Mucosa of gallbladder (tissue), 1 donor: ENCODE data around the gene CEMP1. TPM values are rescaled to one million over a fixed set of nuclear protein-coding genes. Genes with fewer than 3 reads are reported as not detected.

Experiments
- DNase-seq: peaks from one replicate; pipeline ENCODE4 v3.0.0-alpha.2; 2020; ENCODE audit warnings: low spot score
- total RNA-seq: library from RNA; stranded (reverse); gene quantifications from one replicate; pipeline ENCODE4 v1.2.1, GENCODE V29; 2021
- donor health status: DM: no; HTN: no; CAD: no.

The CEMP1 gene
- total RNA-seq, 1 donor from 2014 or later = 1.8 TPM

GRCh38 chr16:2519711-2520080, 11.5 kb downstream of the CEMP1 start:
- DNase-seq = no peak

- no peak for DNase-seq
Observed at GRCh38 chr16:2518823-2519710, 12.1 kb downstream of the CEMP1 start.

- DNase-seq = no peak
Observed at GRCh38 chr16:2517954-2518605, 13.1 kb downstream of the CEMP1 start.

- no peak for DNase-seq
Observed at GRCh38 chr16:2516391-2517240, 14.6 kb downstream of the CEMP1 start.

GRCh38 chr16:2515180-2515851, 15.9 kb downstream of the CEMP1 start:
- no peak for DNase-seq

GRCh38 chr16:2514333-2515179, 16.7 kb downstream of the CEMP1 start:
- no peak for DNase-seq

- DNase-seq = peak; percentile 94
Observed at GRCh38 chr16:2513405-2514332, 17.5 kb downstream of the CEMP1 start, which contains the start of gene ATP6V0C. ATP6V0C (plus strand) TSS chr16:2513952; CDS start chr16:2514104, 152 bp downstream.

- DNase-seq = no peak
Observed at GRCh38 chr16:2512735-2513404, 18.3 kb downstream of the CEMP1 start.

GRCh38 chr16:2511996-2512734, 19.0 kb downstream of the CEMP1 start:
- DNase-seq = no peak

- no peak for DNase-seq
Observed at GRCh38 chr16:2511128-2511800, 19.9 kb downstream of the CEMP1 start.

GRCh38 chr16:2508722-2509400, 22.3 kb downstream of the CEMP1 start:
- no peak for DNase-seq

GRCh38 chr16:2507665-2508064, 23.5 kb downstream of the CEMP1 start:
- no peak for DNase-seq

GRCh38 chr16:2507052-2507659, 24.1 kb downstream of the CEMP1 start:
- DNase-seq = no peak

GRCh38 chr16:2505695-2506094, 25.5 kb downstream of the CEMP1 start:
- DNase-seq = no peak

- DNase-seq = no peak
Observed at GRCh38 chr16:2501946-2502895, 29.0 kb downstream of the CEMP1 start.
